Ascending aorta (tissue), 2 donors: ENCODE measurements around the gene NR4A2. TPM values are rescaled to one million over a fixed set of nuclear protein-coding genes. Genes with fewer than 3 reads are reported as not detected.

ENCODE experiments used
- DNase-seq, 2 donors: peaks; one replicate each; pipeline ENCODE4 v3.0.0-alpha.2; 2019; ENCODE audit warnings: low spot score in 2 of 2
- H3K27ac ChIP-seq, 2 donors: fragments of 200-600 bp; sonication (generic); one replicate each; pipeline ENCODE4 v1.5.1; 2016 to 2017; ENCODE audit warnings: mild to moderate bottlenecking in 1 of 2
- H3K27me3 ChIP-seq: fragments of 200-600 bp; sonication (generic); one replicate; pipeline ENCODE4 v1.5.1; 2017
- H3K36me3 ChIP-seq, 2 donors: fragments of 200-600 bp; sonication (generic); one replicate each; pipeline ENCODE4 v1.5.1; 2016
- H3K4me1 ChIP-seq, 2 donors: fragments of 200-600 bp; sonication (generic); one replicate each; pipeline ENCODE4 v1.5.1; 2016 to 2017; ENCODE audit warnings: mild to moderate bottlenecking in 1 of 2
- H3K4me3 ChIP-seq, 2 donors: fragments of 200-600 bp; sonication (generic); one replicate each; pipeline ENCODE4 v1.5.1; 2016 to 2017; ENCODE audit warnings: mild to moderate bottlenecking in 1 of 2
- H3K9me3 ChIP-seq, 2 donors: fragments of 200-600 bp; sonication (generic); one replicate each; pipeline ENCODE4 v1.5.1; 2016
- intact Hi-C: fragments of 100-400 bp; cut with DNase I; formaldehyde crosslinking; loops from one replicate; pipeline ENCODE4 v1.15.1; 2023
- total RNA-seq: library from RNA; depleted of rRNA; stranded (reverse); fragments of >200 nt; gene quantifications from one replicate; pipeline ENCODE4 v1.1.0, GENCODE V29; 2016
- TF ChIP-seq, protein P1 (sequence below), 3 experiments: fragments of 200-600 bp in 2 of 3; fragments of 450-650 bp in 1 of 3; sonication (generic) in 2 of 3; IDR thresholded peaks; one replicate each; pipeline ENCODE4 v1.5.1; 2016 to 2019; ENCODE audit warnings: antibody characterized with exemption in 3 of 3, mild to moderate bottlenecking in 1 of 3, moderate library complexity in 1 of 3

The NR4A2 gene
- total RNA-seq, 1 donor from 2014 or later: 8.7 TPM

DNA sequence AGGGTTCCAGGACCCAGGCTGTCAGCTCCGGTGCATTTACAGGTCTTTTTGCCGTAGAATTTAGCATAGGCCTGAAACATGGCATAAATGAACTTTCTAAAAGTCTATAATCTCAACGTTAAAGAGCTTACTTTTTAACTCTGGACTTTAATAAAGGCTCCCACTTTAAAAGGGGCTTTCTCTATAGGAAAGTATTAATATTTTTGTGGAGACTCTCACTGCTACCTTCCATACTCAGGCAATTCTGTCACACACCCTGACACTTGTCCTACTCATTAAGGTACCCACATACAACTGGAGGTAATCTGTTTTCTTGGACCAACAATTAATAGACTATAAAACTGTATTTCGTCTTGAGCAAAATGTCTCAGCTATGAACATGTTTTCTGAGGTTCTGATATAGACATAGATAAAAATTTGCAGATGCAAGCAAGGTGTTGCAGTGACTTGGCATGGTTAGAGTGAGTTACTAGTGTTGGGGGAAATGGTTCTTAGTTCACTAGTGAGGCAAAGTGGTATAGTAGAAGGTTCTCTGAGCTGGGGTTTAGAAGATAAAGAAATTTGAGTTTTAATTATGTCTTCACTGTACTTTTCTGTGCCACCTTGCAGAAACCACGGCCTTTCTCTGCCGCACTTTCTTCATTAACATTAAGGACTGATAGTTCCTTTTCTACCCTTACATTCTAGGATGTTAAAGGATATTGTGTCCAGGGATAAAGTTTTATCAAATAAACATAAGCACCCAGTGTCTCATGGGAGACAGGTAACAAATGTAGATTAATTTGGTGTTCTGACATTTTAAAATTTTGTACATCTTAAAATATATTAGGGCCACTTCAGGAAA is 10.8 kb upstream of the NR4A2 start:
- H3K9me3 ChIP-seq: no peaks in the 10 kb centered on the region
- H3K4me1 ChIP-seq: peaks cover 0 to 11% of the 10 kb centered on the region in 2 donors
- TF ChIP-seq, protein P1, sequence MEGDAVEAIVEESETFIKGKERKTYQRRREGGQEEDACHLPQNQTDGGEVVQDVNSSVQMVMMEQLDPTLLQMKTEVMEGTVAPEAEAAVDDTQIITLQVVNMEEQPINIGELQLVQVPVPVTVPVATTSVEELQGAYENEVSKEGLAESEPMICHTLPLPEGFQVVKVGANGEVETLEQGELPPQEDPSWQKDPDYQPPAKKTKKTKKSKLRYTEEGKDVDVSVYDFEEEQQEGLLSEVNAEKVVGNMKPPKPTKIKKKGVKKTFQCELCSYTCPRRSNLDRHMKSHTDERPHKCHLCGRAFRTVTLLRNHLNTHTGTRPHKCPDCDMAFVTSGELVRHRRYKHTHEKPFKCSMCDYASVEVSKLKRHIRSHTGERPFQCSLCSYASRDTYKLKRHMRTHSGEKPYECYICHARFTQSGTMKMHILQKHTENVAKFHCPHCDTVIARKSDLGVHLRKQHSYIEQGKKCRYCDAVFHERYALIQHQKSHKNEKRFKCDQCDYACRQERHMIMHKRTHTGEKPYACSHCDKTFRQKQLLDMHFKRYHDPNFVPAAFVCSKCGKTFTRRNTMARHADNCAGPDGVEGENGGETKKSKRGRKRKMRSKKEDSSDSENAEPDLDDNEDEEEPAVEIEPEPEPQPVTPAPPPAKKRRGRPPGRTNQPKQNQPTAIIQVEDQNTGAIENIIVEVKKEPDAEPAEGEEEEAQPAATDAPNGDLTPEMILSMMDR (IDR thresholded peaks at IDR 0.05): no peak
- DNase-seq: no peak
- H3K36me3 ChIP-seq: no peaks in the 10 kb centered on the region
- peak overlapping the region; percentile 100 for H3K27ac ChIP-seq
- peak overlapping the region; percentile 94 to 97 for H3K4me3 ChIP-seq
- H3K27me3 ChIP-seq: no peaks in the 10 kb centered on the region
- intact Hi-C loops: loop anchor here (5.0 kb wide), 2 partner anchors 244 to 829 kb away; no protein-coding TSS in a partner anchor

DNA sequence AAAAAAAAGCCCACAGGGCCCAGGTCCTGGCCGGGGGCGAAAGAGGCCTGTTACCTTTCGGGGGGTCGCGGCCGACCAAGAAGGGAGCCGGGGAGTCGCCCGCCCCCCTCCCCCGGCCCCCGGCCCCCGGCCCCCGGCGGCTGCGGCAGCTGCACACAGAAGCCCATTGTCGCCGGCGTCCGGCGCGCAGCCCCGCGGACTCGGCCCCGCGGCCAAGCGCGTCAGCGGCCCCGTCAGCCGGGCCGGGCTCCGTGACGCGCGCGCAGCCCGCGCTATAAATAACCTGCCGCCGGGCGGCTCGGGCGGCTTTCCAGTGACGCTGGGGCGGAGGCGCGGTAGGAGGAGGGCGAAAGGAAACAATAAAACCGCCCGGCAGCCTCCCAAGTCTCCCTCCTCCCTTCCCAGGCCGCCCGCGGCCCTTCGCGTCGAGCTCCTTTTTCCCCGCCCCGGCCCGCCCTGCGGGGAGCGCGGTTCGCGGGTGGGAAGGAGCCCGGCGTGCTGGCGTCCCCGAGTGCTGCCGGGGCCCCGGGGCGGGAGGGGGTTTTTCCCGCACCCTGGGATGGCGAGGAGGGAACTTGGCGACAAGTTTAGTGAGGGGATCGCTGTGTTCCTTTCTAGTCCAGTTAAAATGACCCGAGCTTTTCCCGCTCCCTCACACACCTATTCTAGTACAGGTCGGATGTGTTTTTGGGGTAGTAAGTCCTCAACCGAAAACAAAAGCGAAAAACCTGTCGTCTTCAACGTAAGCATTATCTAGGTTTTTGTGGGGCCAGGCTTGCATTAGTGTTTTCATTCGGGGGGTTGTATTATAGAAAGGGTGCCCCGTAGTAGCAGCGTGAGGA is 10.0 kb upstream of the NR4A2 start:
- H3K4me1 ChIP-seq: peaks cover 0 to 11% of the 10 kb centered on the region in 2 donors
- H3K36me3 ChIP-seq: no peaks in the 10 kb centered on the region
- no peaks in the 10 kb centered on the region for H3K27me3 ChIP-seq
- no peaks in the 10 kb centered on the region for H3K9me3 ChIP-seq
- peak overlapping the region; percentile 100 for H3K27ac ChIP-seq
- intact Hi-C loops: loop anchor here (1.0 to 5.0 kb wide), 4 partner anchors 8 to 830 kb away; no protein-coding TSS in a partner anchor
- peak; percentile 77 to 97 for DNase-seq
- TF ChIP-seq, protein P1 (IDR thresholded peaks at IDR 0.05): no peak
- H3K4me3 ChIP-seq: peak overlapping the region; percentile 94 to 97

DNA sequence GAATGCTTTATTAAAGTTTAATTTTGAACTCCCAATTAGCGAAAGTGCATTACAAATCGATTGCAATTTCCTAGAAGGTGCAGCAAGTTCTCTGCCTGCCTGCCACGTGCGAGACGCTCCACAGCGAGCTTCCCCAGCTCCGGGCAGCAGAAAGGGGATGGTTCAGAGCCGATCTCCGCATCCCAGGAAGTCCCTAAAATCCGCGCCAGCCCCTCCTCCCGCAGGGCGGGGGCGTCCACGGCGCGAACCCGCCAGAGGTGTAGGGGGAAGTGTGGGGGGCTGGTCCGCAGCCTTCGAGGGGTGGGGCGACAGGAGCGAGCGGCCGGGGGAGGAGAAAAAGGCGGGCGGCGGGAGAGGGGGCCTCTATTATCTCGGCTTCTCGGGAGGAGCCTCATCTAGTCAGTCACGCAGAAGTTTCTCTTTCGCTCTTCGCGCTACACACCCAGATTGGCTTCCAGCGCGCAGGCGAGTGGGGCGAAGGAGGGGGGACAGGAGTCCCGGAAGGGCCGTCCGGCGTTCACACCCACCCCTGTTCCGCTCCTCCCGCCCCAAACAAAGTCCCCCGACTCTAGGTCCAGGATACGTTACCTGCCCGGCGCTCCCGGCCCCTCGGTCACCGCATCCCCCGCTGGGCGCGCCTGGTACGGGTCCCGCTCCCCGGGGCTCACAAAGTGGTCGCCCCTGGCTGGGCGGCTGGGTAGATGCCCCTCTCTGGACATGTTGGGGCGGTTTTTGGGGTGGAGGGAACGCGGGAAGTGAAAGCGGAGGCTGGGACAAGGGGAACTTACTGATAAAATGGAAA is 9.1 kb upstream of the NR4A2 start:
- Histone ChIP-seq H3K27me3 (no peaks in the 10 kb centered on the region), H3K9me3 (no peaks in the 10 kb centered on the region), H3K36me3 (no peaks in the 10 kb centered on the region), H3K27ac (peak overlapping the region; percentile 100), H3K4me1 (peaks cover 0 to 11% of the 10 kb centered on the region in 2 donors), H3K4me3 (peak overlapping the region; percentile 94 to 97)
- DNase-seq: peak; percentile 76 to 96
- intact Hi-C loops: loop anchor here (1.0 to 5.0 kb wide), 4 partner anchors 7 to 831 kb away; no protein-coding TSS in a partner anchor
- TF ChIP-seq, protein P1 (IDR thresholded peaks at IDR 0.05): no peak

DNA sequence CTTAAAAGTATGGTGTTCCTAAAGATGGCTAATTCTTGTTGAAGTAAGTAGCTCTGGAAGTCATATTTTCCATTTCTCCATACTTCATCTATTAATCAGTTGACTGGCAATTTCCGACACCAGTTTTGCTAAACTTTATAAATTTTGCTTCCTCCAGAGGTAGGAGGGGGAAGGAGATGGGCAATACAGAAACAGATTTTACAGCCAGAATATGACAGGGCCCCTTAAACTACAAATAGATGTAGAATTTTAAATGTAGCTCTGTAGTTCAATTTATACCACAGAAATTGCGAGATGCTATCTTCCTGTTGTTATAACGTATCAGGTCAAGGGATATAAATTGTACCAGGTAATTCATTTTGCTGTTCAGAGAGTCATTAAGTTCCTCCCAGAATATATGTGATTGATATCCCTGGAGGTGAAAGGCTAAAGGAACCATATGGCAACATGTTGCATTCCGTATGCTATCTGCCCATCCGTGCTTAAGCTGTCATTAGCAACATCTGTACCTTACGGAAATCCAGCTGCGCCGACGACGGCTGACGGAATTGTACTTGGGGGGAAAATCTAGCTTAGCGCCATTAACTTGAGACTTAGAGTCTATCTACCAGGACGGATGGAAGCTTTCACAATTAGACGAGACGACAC is 8.4 kb upstream of the NR4A2 start:
- intact Hi-C loops: loop anchor here (5.0 kb wide), 2 partner anchors 246 to 831 kb away; no protein-coding TSS in a partner anchor
- Histone ChIP-seq H3K4me1 (peaks cover 0 to 11% of the 10 kb centered on the region in 2 donors), H3K9me3 (no peaks in the 10 kb centered on the region), H3K27ac (peak overlapping the region; percentile 100), H3K27me3 (no peaks in the 10 kb centered on the region), H3K4me3 (peak overlapping the region; percentile 94 to 97), H3K36me3 (no peaks in the 10 kb centered on the region)
- peak in 1 of 2 donors; percentile 67 for DNase-seq
- TF ChIP-seq, protein P1 (IDR thresholded peaks at IDR 0.05): no peak
